ENCODE results near the gene PDGFB.

DNA sequence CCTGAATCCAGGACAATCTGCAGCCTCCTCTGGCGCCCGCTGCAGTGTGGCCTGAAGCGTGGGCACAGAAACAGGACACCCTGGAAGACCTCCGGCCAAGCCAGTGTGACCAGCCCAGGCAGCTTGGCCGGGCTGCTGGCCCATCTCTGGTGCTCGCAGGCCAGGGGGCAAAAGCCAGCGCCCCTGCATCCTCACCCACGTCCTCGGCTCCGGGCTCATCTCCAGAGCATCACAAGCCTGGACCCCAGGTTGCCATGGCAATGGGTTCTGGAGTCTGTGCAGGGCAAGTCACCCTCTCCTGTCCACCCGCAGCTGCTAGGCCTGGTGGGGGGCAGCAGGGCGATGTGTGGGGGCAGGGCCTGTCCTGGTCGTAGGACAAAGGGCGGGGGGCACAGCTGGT, 9.3 kb upstream of the PDGFB start:
- TF ChIP-seq POLR2AphosphoS5 (IDR thresholded peaks at IDR 0.05; ENCODE audit: low read depth) (no peak), GABPA (IDR thresholded peaks at IDR 0.05; ENCODE audit: low read depth) (no peak)
- TF ChIP-seq, protein P1, sequence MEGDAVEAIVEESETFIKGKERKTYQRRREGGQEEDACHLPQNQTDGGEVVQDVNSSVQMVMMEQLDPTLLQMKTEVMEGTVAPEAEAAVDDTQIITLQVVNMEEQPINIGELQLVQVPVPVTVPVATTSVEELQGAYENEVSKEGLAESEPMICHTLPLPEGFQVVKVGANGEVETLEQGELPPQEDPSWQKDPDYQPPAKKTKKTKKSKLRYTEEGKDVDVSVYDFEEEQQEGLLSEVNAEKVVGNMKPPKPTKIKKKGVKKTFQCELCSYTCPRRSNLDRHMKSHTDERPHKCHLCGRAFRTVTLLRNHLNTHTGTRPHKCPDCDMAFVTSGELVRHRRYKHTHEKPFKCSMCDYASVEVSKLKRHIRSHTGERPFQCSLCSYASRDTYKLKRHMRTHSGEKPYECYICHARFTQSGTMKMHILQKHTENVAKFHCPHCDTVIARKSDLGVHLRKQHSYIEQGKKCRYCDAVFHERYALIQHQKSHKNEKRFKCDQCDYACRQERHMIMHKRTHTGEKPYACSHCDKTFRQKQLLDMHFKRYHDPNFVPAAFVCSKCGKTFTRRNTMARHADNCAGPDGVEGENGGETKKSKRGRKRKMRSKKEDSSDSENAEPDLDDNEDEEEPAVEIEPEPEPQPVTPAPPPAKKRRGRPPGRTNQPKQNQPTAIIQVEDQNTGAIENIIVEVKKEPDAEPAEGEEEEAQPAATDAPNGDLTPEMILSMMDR (IDR thresholded peaks at IDR 0.05; ENCODE audit: insufficient read depth, low read length): no peak

All from HL-60 (cell line).